ENCODE measurements around the gene PRKG1.

PRKG1 gene

DNA sequence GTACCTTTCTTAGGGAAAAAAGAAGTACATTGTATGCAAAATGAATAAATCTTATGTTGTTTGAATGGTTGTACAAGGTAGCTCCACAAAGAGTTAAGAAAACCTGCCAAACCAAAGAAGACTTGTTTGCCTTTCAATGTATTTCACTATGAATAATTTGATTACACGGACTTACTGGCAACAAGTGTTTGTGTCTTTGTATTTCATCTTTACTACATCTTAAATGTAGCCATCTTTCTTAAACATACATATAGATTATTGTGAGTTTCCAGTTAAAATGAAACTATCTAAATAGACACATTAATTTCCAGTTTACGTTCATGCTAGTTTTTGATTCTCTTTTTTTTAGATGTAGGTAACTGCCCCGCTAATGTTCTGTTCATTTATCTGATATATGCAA is 2.8 kb downstream of the PRKG1 start:
- no peak for DNase-seq

DNA sequence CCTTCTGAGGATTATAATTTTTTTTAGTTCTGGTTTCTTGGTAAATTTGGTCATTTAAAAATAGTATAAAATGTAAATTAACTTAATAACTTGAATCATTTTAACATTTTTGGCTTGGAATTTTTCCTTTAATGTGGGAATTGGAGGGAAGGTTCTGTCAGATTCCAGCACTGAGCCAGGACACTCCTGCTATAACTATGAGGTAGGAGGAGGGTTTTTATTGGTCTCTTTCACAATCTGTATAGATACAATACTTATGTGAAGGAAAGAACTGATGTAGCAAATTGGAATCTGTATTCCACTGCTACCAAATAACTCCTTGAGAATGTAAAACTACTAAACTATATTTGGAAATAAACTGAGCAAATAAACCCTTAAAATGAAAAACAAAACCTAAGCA is 3.2 kb downstream of the PRKG1 start:
- DNase-seq: no peak

DNA sequence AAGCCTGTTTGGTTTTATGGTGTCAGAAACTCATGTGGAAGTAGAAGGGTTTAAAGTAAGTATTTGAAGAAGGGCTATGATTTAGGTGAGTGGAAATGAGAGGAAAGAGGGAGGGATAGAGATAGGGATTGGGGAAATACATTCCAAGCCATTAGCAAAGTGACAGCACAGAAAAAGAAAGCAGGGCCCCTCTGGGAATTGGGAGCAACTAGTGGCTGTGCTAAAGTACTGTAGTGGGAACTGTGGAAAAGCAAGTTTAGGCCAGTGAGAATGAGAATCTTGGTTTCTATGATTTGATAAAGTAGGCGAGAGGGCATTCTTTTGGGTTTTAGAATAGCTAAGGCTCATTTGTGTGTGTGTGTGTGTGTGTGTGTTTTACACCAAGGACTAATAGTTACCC is 5.0 kb downstream of the PRKG1 start:
- no peak for DNase-seq

DNA sequence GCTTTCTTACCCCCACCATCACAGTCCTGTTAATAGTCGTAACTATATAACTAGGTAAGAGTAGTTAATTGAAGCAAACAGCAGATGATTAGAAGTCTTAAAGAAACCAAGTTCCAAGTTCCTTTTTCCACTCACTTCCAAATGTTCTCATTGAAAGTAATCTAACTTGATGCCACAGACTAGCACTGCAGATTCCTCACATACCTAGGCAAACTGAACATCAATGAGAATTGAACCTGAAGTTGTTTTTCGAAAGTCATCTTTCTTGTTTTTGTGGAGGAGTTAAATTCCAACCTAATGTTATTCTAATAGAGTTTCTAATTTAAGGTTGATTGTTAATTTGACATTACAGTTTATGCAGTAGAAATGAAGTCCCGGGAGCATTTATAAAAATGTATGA is 5.5 kb downstream of the PRKG1 start:
- DNase-seq: no peak

DNA sequence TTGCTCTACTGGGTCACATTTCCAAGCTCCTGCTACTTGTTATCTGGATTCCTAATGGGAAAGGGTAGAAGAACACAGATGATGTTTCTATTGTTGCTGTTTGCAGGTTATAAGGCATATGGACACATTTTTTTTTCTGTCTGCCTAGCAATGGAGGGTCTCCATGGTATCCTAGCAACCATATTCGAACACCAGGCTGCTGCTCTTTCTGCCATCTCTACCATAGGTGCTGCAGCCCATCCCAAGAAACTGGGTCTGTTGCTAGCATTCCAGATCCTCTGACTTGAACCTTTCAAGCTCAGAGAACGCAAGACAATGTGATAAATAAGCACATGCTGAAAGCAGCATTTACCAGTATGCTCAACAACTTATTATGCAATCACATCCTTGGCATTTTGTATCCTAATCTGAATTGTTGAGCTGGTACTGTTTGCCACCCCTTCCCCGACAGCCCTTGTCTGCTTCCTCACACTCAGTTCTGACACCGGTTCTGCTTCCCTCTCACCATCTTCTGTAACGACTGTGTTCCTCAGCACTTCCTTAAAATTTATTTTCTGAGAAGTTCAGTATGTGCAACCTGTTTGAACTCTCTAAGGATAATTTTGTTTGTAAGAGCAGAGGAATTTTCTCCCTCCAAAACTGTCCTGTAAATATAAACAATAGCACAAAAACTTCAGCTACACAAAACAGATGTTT is 6.2 kb downstream of the PRKG1 start:
- no peak for DNase-seq

DNA sequence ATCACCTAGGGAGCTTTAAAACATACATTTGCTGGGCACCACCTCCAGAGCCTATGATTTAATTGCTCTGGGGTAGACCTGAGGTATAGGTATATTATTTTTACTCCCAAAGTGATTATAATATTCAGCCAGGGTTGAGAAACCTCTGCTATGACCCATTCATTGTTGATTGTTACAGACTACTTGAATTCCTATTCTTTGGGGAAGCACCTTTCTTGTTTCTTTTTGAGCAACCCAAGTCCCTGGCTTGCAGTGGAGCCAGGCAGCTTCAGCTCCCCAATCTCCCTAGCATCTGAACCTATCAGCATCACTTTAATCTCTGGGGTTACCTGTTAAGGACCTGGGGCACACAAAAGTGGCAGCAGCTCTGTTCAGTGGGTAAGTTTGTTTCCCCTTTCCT is 8.6 kb downstream of the PRKG1 start:
- DNase-seq: no peak

DNA sequence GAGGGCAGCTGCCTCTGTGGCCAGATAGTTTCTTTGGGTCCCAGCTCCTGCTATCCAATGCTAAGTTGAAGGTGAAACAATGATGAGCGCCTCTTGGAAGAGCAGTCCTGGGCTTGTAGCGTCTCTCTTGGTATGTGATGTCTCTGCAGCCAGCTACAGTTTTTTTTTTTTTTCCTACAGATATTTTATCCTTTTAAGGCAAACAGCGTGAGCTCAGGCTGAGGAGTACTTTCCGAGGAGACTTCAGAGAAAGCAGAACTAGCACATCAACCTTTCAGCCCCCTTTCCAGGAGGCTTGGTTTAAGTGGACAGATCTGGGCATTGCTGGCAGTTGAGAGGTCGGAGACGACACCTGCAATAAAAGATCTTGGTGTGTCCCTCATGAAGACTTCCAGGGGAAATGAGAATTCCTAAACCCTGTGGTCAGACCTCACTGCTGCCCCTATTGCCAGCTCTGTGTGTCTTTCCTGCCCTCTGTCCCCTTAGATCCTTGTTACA is 9.1 kb downstream of the PRKG1 start:
- DNase-seq: no peak

DNA sequence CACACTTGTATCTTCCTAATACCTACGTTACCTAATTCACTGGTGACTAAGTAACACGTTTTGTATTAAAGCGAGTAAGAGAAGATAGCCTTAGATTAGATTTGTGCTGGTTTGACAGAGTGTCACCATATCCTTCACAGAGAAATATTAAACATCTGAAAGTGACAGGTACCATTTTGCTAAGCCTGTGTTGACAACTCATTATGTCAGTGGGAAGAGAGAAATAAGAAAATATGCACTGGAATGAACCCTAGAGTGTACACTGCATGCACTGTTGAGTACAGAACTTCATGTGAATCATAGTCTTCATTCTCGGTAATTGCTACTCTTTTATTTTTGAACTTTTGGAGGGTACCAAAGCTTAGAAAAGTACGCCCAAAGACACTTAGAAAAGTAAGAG is 10.9 kb downstream of the PRKG1 start:
- DNase-seq: no peak

DNA sequence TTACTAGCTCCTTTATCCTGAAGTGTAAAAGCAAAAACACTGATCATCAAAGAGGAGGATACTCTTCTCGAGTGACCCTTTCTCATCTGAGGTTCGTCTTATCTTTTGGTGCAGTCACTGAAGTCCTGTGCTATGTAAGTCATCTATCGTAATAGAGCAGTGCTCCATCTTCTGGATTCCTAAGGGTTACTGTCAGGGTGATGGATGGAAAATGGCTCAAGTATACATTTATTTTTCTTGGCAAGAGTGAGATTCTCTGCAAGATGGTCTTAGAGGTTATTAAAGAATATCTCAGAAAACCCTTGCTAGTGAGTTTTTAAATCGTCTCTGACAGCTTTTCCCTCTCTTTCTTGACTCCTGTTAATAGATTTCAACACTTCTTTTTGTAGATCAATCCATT is 12.4 kb downstream of the PRKG1 start:
- no peak for DNase-seq

DNA sequence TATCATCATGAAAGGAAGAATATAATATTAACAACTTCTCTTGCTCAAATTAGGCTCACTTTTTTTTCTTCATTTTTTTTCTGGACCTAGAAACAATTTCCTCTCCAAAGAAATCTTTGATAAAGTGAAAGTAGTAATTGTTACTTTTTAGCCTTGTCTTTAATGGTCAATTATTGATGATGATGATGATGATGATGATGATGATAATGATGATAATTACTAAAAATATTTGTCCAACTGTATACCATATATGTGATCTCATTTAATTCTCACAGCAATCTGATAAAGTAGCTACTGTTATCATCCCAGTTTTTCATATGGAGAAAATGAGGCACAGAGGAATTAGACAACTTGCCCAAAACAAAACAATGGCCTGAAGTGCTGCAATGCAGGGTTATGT is 12.8 kb downstream of the PRKG1 start:
- no peak for DNase-seq

DNA sequence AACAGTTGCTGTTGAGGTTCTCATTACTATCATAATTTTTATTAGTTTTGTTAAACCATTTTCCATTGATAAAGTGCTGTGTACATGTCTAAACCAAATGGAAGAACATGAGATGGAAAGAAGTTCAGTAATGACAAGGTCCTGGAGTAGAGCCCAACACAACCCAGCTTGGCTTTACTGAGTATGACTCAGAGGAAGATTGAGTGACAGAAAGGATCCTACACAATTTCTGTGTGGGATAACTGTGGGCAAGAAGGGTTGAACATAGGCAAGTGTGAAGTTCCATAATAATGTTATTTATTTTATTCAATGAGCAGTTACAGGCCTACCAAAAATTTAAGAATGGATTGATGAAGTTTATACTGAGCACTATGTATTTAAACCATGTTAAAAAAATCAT is 15.9 kb downstream of the PRKG1 start:
- no peak for DNase-seq

DNA sequence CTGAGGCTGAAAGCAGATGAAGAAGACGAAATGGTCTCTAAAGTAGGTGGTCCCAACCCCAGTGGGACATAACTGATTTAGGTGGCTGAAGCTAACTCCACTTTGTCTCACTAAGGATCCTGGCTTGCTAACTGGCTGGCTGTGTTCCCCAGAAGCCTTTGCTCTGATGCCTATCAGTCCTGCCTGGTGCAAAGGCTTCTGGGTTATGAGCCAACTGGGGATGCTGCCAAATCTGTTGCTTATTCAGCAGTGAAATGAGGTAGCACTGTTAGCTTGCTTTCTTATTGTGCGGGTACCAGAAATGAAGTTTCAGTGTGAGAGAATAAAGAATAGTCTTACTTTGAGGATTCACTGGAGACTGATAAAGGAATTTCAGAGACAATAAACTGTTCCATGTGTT is 18.1 kb downstream of the PRKG1 start:
- no peak for DNase-seq

DNA sequence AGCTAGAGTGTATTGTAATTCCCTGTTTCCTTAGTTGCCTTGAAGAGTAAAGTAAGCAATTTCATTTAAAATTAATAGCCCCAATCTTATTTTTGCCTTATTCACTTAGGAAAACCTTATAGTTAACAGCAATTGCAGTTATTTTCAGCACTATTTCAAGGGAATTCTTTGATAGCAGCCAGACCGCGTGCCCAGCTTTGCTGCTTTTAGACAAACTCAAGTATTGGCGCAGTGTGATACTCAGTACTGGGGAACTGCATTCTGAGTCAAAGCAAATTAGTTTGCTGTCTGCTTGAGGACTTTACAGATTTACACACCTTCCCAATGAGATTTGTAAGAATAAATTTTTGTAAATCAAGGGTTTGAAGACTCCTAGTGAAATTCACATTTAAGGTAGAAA is 21.2 kb downstream of the PRKG1 start:
- DNase-seq: no peak

DNA sequence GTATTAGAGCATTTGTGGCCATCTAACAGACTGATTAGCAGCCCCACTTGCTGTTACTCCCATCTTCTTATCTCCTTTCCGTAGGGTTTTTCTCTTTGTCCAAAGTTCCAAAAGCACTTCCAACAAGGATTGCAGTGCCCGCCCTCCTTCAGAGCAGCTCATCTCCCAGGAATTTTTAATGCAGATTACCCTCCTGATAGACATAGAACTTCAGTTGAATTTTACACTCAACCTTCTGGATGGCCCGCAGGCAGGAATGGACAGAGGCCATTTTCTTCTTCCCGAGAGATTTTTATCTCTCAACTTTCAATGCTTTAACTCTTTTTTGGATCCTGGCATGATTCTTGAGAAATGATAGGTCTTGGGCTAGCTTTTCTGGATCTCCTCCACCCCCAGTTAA is 23.3 kb downstream of the PRKG1 start:
- DNase-seq: no peak

DNA sequence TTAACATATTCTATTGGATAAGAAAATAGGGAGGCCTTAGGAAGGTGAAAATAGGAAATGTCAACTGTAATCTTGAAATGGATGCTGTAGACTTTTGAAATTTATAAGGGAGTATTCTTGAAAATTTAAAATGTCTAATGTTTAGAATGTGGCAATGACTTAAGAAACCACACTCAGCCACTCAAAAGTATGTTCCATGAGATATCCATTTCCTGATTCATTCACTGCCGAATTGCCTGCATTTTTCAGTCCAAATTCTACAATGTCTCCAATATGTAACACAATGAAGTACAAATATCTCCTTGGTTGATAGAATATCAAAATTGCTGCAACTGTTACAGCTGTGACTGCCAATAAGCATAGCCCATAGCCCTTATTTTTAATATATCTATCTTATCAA is 25.9 kb downstream of the PRKG1 start:
- no peak for DNase-seq

DNA sequence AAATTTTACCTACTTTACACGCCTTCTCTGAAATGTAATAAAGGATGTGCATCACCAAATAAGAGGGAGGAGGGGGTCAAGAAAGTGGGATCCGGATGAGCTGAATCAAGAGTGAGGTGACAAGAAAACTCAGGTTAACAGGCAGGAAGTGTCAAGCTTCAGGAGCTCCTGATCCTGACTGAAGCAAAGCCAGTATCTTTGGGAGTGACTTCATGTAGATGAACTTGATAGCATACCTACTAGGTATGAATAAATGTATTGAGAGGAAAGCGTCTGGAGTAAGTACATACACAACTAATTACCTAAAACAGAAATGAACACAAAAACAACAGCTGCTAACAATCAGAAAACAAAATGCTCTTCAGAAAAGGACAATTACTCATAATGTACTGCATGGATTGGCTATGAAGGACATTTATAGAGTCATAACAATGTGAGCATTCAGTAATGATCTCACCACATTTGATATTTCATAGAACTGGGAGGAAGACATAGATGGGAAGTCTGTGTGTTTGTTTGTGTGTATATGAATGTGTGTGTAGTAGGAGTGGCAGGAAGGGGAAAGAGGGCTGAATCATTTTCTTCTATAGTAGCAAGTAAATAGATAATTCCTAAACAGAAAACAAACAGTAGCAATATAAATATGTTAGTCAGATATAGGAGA is 29.4 kb downstream of the PRKG1 start:
- DNase-seq: no peak

DNA sequence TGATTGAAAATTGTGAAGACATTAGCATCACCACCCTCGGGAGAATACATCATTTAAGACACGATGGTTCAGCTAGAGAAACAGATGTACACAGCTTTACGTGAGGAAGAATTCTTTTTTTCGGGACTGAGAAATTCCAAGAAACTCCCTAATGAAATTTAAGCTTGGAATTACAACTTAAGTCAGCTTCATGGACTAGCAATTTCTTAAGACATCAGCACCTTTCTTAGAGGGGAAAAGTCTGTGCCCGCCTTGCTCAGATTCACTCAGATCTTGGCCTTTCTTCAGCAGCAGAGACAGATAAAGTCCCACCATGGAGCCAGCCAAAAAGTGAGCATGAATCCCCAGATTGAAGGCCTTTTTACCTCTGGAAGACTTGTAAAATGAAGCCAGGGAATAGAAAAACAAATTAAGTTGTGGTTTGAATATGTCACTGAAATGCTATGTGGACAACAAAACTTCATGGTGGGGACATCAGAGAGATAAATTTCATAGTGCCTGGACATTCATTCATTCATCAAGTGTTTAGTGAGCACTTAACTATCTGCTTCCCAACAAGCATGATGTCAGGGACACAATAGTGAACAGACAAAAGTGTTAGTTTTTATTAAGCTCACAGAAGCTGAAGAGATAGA is 32.1 kb downstream of the PRKG1 start:
- DNase-seq: no peak

DNA sequence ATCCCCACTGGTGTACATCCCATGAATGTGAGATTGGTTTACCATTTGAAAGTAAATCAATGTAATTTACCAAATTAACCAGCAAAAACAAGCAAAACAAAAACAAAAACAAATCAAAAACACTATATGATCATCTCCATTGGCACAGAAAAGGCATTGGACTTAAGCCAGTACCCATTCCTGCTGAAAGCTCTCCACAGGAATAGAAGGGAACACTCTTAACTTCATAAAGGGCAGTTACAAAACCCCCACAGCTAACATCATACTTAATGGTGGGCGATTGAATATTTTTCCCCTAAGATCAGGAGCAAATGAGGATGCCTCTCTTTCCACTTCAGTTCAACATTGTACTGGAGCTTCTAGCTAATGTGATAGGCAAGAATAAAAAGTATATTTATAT is 34.1 kb downstream of the PRKG1 start:
- no peak for DNase-seq

DNA sequence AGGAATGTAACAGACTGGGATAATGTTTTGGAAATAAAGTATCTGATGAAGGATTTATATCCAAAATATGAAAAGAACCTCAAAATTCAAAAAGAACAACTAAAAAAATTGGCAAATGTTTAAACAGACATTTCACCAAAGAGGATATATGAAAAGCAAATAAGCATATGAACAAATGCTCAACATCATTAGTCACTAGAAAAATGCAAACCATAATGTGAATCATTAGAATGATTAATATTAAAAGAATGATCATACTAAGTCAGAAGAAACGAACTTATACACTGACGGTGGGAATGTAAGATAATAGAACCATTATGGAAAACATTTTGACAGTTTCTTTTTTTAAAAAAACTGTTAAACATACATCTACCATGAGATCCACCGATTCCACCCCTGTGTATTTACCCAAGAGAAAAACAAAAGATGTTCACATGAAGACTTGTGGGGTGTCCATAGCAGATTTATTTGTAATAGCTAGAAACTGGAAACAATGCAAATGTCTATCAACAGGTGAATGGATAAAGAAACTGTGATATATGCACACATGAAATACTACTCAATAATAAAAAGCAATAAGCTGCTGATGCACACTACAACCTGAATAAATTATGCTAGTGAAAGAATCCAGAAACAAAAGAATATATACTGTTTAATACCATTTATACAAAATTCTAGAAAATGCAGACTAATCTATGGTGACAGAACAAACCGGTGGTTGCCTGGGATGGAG is 35.7 kb downstream of the PRKG1 start:
- DNase-seq: no peak

DNA sequence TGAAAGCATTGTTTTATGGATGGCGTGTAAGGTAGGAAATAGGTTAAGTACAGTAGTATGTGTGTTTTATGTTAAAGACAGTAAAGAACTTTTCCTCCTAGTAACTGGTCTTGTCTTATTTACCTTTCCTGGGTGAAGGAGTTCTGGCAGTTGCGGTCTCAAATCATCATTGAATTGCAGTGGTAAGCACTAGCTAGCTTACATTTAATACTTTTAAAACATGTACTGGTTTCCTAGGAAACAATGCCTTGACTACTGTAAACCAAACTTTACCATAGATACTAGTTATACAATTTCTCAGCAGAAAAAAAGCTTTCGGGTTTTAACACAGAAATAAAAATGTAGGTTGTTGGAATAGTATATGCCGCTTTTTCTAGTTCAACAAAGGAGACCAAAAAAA is 37.7 kb downstream of the PRKG1 start:
- no peak for DNase-seq

DNA sequence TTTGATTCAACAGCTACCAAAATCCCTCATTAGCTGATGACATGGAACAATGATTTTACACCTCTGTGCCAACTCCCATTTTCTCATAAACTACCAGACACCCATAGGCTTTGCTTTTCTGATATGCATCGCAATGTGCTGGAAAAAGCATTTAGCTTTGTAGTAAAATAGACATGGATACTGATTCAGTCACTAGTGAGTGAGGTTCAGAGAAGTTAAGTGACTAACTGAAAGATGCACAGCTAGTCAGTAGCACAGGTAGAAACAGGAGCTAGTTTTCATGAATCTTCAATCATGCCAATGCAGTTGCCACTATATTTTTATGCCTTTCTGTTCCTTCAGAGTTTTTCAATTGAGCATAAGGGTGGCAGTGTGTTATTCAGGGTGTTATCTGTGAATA is 38.7 kb downstream of the PRKG1 start:
- no peak for DNase-seq

DNA sequence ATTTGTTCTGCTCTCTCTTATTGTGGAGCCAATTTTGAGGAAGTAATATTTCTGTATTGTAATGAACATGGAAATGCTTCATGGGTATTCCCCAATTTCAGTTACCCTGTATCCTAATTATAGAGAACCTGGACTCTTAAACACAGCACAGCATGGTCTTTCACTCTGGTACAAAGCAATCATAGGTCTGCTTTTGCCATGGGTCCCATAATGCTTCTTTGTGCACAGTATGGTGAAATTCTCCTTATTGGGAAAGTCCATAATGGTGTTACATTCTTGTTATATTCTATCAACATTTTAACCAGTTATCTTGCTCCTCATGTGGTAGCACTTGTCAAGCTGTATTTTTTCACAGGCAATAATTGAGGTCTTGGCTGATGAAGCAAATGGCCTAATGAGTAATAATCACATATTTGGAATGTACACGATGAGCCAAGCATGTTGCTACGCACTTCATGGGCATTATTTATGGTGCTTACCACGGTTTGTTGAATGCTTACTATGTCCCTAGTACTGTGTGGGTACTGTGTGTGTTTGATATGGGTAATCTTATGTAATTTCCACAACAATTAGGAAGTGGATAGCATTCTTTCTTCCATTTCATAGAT is 42.9 kb downstream of the PRKG1 start:
- DNase-seq: no peak

DNA sequence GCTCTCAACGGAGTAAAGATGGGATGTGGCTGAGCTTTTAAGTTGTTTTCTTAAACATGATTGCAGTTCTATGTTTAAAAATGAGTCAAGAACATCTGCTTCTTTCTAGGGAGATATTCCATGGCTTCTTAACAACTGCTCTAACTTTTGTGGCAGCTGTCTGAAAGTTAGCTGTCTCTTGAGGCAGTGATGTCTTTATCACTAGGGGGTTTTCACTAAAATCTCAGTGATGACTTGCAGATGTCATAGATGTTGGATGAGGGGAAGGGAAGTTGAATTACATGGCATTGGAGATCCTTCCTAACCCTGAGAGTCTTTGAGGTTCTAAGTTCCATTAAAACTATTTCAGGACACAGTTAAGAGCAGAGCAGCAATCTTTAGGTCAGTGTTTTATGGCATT is 43.5 kb downstream of the PRKG1 start:
- DNase-seq: no peak

Measured in CD4-positive, alpha-beta T cell treated with Interleukin-12 subunit alpha and Interleukin-12 subunit beta, for 1 hour (primary cell).